Measurements from ENCODE around the gene NFE2L3.
A peak's percentile ranks its signal among the peaks of the same experiment; 100 is the strongest.
"Not testable (repeated sequence)": the region's sequence is repeated elsewhere in the genome, so short reads cannot be mapped to it uniquely, and the experiment has no call there.

Gene NFE2L3

GRCh38 chr7:26166684-26167266 lies 14.8 kb downstream of the NFE2L3 start:
- no peak for TF ChIP-seq CTCF (IDR thresholded peaks at IDR 0.05; ENCODE audit: extremely low read depth, missing control alignments)
- DNase-seq (ENCODE audit: low spot score): no peak

GRCh38 chr7:26167303-26167934 lies 15.4 kb downstream of the NFE2L3 start:
- no peak for TF ChIP-seq CTCF (IDR thresholded peaks at IDR 0.05; ENCODE audit: extremely low read depth, missing control alignments)
- peak; percentile 54 for DNase-seq (ENCODE audit: low spot score)

DNA sequence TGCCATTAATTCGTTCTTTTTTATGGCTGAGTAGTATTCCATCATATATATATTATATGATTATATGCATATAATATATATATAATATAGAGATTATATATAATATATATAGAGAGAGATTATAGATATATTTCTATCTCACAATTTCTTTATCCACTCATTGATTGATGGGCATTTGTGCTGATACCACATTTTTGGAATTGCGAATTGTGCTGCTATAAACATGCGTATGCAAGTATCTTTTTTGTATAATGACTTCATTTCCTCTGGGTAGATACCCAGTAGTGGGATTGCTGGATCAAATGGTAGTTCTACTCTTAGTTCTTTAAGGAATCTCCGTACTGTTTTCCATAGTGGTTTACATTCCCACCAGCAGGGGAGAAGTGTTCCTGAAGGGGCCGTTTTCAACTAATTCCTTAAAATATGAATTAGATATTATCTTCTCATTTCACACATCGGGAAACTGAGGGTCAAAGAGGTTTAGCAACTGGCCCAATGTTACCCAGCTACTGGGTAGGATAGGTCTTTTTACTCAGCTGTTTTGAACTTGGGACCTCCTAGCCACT lies 16.5 kb downstream of the NFE2L3 start:
- no peak for DNase-seq (ENCODE audit: low spot score)

DNA sequence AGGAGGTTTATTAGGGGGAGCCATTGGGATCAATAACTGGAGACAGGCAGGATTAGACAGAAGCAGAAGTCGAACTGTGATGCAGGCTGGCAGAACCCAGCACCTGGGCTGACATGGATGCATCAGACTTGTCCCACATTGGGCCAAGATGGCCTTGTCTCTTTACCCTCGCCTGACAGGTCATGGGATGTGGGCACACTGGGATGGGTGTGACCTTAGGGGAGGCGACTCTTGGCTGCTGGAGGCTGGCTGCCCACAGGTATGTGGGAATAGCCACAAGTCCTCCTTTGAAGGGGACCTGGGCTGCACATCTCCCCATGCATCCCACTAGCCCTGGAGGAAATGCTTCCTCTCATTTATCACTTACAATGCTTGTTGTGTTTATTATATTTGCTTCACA lies 17.3 kb downstream of the NFE2L3 start:
- no peak for DNase-seq (ENCODE audit: low spot score)
- TF ChIP-seq CTCF (IDR thresholded peaks at IDR 0.05; ENCODE audit: extremely low read depth, missing control alignments): no peak

More for the DNA sequence above, 16.5 kb downstream of the NFE2L3 start:
- no peak for TF ChIP-seq CTCF (IDR thresholded peaks at IDR 0.05; ENCODE audit: extremely low read depth, missing control alignments)

GRCh38 chr7:26170663-26171062 lies 18.7 kb downstream of the NFE2L3 start:
- no peak for DNase-seq (ENCODE audit: low spot score)

GRCh38 chr7:26171601-26172000 lies 19.6 kb downstream of the NFE2L3 start:
- DNase-seq (ENCODE audit: low spot score): no peak
- no peak for TF ChIP-seq CTCF (IDR thresholded peaks at IDR 0.05; ENCODE audit: extremely low read depth, missing control alignments)

More at GRCh38 chr7:26170663-26171062, 18.7 kb downstream of the NFE2L3 start:
- no peak for TF ChIP-seq CTCF (IDR thresholded peaks at IDR 0.05; ENCODE audit: extremely low read depth, missing control alignments)

DNA sequence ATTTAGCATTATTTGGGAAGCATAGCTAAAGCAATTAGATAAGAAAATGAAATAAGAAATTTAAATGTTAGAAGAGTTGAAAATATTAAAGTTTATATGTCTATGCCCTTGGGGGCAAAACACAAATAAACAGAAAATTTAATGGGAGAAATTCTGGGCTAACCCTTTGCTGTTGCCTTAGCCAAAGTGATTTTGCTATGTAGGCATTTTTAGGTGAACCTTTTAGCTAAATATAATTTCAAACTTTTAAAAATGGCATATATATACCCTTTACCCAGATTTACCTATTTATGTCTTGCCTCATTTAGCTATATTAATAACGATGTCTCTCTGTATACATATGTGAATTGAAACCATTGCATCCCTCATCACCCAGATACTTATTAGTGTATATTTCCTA lies 20.1 kb downstream of the NFE2L3 start:
- no peak for TF ChIP-seq CTCF (IDR thresholded peaks at IDR 0.05; ENCODE audit: extremely low read depth, missing control alignments)

GRCh38 chr7:26175903-26176302 lies 23.9 kb downstream of the NFE2L3 start:
- not testable (repeated sequence) for DNase-seq (ENCODE audit: low spot score)

More for the DNA sequence above, 20.1 kb downstream of the NFE2L3 start:
- no peak for DNase-seq (ENCODE audit: low spot score)

- not testable (repeated sequence) for DNase-seq (ENCODE audit: low spot score)
Measured at GRCh38 chr7:26176696-26177095, 24.7 kb downstream of the NFE2L3 start.

DNA sequence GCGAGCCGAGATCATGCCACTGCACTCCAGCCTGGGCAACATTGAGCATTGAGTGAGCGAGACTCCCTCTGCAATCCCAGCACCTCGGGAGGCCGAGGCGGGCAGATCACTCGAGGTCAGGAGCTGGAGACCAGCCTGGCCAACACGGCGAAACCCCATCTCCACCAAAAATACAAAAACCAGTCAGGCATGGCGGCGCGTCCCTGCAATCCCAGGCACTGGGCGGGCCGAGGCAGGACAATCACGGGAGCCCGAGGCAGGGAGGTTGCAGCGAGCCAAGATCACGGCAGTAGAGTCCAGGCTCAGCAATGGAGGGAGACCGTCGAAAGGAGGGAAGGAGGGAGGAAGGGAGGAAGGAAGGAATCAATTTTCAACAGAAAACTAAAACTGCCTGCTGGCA lies 25.3 kb downstream of the NFE2L3 start:
- not testable (repeated sequence) for DNase-seq (ENCODE audit: low spot score)
